GM12873 (cell line): ENCODE measurements around the gene CCDC158.
A peak's percentile ranks its signal among the peaks of the same experiment; 100 is the strongest.

Experiments used
- CTCF ChIP-seq: IDR thresholded peaks from 2 replicates; pipeline ENCODE4 v1.5.1; 2012; ENCODE audit warnings: low read depth, mild to moderate bottlenecking, moderate library complexity, low read length, control low read depth; ENCODE audit not compliant: insufficient read depth; ENCODE audit errors: missing control alignments

The CCDC158 gene

GRCh38 chr4:76443376-76443775 lies 22.4 kb upstream of the CCDC158 start:
- no peak for TF ChIP-seq CTCF

- no peak for TF ChIP-seq CTCF
These were observed 21.9 kb upstream of the CCDC158 start for GRCh38 chr4:76442807-76443206.

- no peak for TF ChIP-seq CTCF
These were observed 20.9 kb upstream of the CCDC158 start for GRCh38 chr4:76441881-76442280.

GRCh38 chr4:76439491-76439890 lies 18.6 kb upstream of the CCDC158 start:
- no peak for TF ChIP-seq CTCF

- TF ChIP-seq CTCF: no peak
These were observed 14.8 kb upstream of the CCDC158 start for GRCh38 chr4:76435528-76436319.

GRCh38 chr4:76434901-76435527 lies 14.1 kb upstream of the CCDC158 start, which contains the start of gene SHROOM3:
Gene SHROOM3 (plus strand): TSS chr4:76435229. CDS start chr4:76436053, 824 bp downstream.
- no peak for TF ChIP-seq CTCF

- TF ChIP-seq CTCF: peak; percentile 46
These were observed 9.8 kb upstream of the CCDC158 start for GRCh38 chr4:76430519-76431388.
